DLD1 (cell line): ENCODE data around the gene TMEM245.

Source experiments
- in situ Hi-C: cut with HindIII; loops from 2 replicates; pipeline ENCODE4 v1.10.0; 2017; ENCODE audit warnings: low sequenced_read_pairs

The TMEM245 gene

DNA sequence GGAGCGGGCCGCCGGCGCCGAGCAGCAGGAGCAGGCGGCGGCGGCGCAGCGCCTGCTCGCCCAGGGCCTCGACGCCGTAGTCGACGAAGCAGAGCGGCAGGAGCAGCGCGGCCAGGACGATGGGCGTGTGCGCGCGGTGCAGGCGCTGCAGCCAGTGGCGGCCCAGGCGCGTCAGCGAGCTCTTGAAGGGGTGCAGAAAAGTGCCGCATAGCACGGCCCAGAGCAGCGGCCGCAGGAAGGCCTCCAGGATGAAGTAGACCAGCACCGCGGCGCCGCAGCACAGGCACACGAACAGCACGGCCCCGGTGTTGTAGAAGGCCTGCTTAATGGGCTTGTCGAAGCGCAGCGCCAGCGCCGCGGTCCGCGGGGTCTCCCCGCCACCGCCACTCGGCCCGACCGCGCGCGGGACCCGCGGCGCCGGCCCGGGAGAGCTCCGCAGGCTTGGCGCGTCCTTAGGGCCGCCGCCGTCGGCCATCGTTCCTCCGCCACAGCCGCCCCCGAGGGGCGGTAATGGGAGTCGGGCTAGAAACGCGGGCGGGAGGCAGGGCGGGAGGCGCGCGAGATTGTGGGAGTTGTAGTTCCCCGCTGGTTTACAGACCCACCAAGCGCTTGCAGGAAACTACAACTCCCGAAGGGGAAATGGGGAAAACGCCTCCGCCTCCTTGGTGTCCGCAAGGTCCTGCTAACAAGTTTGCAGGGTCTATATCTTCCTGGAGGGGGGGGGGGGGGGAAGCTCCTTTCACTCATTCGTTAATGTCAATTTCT, at the start of gene TMEM245:
TMEM245 (minus strand) TSS at position 509 of the 765 bp plus-strand sequence; CDS start at position 475, 34 bp downstream.
- in situ Hi-C loops: no loop called here

DNA sequence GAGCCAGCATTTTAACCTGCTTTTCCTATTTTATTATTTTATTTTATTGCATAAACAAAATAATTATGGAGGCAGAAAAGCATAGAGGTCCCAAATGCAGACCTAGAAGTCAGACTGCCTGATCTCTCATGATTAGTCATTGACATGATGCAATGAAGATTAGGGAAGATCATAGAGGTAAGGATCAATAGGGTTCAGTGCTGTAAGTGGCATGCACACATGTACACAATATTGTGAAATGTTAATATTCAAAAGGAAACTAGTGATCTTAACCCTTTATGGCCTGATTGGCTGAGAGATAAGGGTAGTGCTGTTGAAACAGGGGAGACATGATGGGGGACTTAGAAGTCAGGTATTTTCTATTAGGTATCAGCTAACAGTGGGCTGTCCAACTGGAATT, 48.4 kb upstream of the TMEM245 start:
- in situ Hi-C loops: no loop called here

DNA sequence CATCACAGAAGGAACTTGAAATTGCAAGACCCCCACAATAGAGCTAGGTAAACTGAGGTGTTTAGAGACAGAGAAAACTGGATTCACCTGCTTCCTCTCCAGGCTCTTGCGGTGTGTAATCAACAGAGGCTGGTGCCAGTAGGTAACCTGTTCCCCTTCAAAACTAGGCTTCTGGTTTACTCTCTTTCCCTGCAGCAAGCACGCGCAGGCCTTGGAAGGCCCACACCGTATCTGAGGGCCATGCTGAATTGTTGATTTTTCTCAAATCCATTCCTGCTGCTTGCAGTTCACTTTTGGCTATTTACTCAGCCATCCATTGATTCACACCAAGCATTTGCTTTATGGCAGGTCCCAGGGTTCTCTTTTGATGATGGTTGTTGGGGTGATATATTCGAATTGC, 48.0 kb upstream of the TMEM245 start:
- in situ Hi-C loops: no loop called here

DNA sequence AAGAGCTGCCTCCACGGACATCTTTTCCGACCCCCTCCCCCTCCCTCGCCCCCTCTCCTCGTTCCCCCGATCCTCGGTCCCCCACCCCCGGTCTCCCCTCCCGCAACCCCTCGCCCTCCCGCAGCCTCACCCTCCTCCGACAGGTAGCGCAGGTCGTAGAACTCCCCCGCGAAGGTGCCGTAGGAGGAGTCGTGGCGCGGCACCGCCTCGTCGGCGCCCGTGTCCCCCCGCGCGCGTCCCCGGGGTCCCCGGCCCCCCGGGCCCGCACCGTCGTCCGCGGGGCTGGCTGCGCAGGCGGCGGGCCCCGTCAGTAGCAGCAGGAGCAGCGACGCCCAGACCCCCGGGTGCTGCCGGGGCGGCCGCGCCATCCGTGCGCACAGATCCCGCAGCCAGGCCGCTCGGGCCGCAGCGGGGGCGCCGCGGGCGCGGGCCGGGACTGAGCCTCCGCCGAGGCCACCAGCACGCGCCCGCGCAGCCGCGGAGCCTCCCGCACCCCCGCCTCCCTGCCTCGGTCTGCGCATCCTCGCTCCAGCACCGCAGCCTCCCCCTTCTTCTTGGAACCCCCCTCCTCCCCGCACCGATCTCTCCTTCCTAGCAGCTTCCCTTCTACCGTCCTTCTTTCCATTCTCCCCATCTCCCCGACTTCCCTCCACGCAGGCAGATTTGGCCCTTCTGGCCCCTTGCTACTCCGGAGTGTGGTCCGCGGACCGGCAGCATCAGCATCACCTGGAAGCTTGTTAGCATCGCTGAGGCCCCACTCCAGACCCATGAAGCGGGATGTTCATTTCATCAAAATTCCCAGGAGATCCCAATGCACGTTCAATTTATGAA, 47.2 kb upstream of the TMEM245 start, which contains the start of gene FRRS1L:
FRRS1L (minus strand) TSS at position 479 of the 831 bp plus-strand sequence; CDS start at position 368, 111 bp downstream.
- in situ Hi-C loops: no loop called here

DNA sequence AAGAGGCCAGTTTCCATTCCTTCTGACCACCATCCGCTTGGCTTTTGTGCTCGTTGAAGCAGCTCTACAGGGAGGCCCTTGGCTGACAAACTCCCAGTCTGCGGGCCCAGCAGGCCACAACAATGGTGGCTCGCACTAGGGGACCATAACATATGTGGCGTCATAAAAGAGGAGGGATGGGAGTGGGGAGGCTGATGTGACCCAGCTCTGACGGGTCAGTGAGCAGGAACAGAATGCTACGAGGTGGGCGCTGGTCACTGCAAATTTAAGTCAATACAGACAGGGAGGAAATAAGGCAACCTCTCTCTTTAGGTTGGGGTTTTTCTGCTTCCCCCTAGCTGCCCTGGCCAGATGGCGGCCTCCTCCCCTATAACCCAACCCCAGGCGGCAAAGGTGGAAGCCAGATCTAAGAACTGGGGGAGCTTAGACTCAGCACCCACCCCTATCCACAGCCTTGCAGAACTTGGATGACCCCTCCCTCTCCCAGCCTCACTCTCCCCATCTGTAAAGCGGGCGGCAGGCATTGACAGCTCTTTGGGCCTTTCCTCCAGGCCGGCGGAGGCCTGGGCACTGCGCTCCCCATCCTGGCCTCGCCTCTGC, 46.5 kb upstream of the TMEM245 start:
- in situ Hi-C loops: no loop called here

DNA sequence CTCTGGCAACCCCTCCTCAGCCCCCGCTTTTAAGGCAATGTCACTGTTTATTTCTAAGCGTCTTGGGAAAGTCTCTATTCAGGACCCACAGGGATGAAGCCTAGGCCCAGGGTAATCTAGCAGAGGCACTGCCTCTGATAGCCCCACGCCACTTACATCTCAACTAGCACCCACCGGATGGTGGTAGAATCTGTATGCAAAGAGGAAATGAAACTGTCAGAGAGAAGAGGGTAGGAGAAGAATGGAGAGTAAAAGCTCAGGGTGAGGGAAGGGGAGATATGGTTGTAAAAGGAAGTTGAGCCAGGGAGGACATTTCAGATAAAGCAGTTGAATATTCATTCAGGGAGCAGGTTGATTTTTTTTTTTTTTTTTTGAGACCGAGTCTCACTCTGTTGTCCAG, 44.3 kb upstream of the TMEM245 start:
- in situ Hi-C loops: no loop called here

DNA sequence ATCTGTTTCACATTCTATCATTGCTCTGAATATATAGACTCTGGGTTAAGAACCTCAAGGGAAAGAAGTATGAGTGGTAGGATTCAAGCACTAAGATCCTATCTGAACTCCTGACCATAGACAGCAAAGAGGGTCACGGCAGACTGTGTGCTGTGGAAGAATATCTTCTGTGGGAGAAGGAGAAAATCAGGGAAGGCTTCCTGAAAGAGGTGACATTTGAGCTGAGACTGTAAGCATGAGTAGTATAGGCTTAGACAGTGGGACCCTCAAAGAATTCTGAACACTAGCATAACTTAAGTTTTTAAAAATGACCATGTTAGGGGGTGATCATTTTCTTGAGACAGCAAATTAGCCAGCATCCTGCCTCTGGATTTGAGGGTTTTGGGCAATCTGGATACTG, 43.4 kb upstream of the TMEM245 start:
- in situ Hi-C loops: no loop called here

DNA sequence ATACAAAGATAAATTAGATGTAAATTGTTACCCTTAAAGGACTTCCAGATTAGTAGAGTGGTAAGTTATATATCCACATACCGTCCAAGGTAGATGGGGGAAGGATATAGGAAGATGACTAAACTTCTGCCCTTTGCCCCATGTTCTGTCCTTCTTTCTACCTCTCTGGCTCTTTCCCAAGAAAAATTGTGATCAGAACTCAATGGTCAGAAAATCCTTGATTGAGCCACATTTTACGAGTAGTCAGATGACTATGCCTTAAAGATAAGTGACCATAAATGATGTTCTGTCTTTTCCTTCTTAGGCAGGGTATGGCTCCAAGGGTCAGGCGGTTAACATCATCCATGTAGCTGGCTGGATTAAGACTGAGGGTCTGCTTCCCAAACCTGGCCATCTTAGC, 42.9 kb upstream of the TMEM245 start:
- in situ Hi-C loops: no loop called here

DNA sequence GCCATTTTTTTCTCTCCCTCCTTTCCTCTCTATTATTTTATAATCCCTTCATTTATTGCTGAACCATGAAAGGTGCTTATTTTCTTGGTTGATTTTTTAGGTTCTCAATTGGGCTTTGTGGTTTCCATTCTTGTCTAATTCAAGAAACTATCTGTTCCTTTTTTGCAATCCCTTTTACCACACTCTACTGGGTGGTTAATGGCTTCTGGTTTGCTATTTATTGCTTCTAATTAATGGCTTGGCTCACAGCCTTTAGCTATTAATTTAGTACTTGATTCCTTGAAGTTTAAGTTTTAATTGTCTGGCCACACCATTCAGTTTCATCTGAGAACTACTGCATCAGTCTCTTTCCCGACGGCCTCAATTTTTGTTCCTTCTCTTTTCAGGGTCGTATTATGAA, 41.7 kb upstream of the TMEM245 start:
- in situ Hi-C loops: no loop called here

DNA sequence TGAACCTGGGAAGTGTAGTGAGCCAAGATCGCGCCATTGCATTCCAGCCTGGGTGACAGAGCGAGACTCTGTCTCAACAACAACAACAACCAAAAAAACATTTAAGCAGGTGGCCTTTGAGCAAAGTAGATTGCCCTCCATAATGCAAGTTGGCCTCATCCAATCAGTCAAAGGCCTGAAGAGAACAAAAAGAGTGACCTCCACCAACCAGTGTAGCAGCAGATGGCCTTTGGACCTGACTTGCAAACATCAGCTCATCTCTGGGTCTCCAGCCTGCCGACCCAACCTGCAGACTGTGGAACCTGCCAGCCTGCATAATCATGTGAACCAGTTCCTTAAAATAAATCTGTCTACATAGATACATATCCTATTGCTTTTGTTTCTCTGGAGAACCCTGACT, 39.8 kb upstream of the TMEM245 start:
- in situ Hi-C loops: no loop called here

DNA sequence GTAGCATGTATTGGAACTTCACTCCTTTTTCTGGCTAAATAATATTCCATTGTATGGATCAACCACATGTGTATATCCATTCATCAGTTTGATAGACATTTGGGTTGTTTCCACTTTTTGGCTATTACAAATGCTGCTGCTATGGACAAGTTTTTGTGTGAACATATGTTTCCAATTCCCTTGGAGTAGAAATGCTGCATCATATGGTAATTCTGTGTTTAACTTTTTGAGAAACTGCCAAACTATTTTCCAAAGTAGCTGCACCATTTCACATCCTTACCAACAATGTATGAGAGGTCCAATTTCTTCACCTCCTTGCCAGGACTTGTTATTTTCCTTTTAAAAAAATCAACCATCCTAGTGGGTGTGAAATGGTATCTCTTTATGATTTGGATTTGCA, 38.9 kb upstream of the TMEM245 start:
- in situ Hi-C loops: no loop called here

DNA sequence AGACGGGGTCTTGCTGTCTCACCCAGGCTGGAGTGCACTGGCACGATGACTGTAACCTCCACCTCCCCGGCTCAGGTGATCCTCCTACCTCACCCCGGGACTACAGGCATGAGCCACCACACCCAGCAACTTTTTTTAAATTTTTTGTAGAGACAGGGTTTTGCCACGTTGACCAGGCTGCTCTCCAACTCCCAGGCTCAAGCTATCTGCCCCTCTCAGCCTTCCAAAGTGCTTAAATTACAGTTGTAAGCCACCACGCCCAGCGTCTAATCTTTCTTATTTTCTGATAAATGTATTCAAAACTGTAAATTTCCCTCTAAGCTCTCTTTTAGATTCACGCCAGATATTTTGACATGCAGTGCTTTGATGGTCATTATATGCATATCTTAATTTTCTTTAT, 37.0 kb upstream of the TMEM245 start:
- in situ Hi-C loops: no loop called here

DNA sequence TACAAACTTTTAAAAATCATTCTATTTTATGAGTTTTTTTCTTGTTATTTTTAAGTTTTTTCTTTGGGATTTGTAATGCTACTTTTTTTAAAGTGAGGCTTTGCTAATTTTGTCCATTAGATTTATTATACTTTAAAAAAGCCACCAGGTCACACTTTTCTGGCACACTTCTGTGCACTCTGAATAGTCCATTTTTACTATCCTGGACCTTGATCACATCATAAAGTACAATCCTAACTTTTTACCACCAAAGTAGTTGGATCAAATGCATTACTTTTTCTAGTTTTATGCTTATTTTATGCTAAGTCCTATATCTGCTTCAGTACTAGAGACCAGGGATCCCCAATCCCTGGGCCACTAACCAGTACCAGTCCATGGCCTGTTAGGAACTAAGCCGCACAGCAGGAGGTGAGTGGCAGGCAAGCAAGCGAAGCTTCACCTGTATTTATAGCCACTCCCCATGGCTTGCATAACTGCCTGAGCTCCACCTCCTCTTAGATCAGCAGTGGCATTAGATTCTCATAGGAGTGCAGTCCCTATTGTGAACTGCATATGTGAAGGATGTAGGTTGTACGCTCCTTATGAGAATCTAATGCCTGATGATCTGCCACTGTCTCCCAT, 31.3 kb upstream of the TMEM245 start:
- in situ Hi-C loops: no loop called here

DNA sequence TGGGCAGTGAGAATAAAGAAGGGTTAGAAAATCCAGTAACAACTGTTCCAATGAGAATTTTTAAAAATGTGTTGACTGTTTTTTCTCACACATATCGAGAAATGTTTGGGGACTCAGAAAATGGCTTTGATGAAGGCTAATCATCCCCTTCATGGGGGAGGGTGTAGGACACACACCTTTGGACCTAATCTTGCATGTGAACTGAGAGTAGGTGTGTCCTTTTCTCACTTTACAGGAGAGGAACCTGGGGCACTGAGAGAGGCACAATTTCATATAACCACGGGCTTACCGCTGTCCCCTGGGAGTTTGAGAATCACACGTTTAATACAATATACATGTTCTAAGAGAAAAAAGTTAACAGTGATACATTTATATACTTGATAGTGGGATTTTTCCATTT, 30.0 kb upstream of the TMEM245 start:
- in situ Hi-C loops: no loop called here

DNA sequence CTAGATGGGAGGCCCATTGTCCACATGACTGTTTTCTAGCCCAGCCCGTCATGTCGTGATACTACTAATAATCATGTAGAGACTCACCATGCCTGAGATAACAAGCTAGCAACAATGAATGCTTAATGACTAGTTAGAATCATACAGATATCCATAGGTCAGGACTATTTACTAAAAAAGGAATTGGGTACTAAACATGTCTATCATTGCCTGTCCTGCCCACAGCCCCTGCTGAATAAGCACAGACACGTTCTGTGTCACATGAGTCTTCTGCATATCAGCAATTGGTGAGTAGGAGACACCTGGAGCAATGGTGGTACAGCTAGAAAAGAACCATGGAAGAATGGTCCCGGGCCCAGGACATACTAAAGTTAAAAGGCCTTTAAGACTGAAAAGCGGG, 29.3 kb upstream of the TMEM245 start:
- in situ Hi-C loops: no loop called here

DNA sequence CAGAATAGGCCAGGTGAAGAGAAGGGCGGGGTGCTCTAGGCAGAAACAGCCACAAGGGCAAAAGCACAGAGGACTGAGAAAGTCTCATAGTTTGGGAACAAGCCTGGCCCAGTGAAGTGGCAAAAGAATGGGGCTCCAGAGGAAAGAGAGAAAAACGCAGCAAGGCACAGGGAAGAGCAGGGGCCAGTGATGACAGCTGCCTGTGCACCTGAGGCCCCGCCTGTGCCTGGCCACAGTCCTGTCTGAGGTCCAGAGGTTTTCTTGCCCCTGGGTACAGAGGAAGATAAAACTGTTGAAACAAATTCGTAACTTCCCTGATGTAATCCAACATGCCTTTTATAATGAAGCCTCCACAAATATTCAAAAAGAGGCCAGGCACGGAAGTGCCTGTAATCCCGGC, 25.3 kb upstream of the TMEM245 start:
- in situ Hi-C loops: no loop called here

DNA sequence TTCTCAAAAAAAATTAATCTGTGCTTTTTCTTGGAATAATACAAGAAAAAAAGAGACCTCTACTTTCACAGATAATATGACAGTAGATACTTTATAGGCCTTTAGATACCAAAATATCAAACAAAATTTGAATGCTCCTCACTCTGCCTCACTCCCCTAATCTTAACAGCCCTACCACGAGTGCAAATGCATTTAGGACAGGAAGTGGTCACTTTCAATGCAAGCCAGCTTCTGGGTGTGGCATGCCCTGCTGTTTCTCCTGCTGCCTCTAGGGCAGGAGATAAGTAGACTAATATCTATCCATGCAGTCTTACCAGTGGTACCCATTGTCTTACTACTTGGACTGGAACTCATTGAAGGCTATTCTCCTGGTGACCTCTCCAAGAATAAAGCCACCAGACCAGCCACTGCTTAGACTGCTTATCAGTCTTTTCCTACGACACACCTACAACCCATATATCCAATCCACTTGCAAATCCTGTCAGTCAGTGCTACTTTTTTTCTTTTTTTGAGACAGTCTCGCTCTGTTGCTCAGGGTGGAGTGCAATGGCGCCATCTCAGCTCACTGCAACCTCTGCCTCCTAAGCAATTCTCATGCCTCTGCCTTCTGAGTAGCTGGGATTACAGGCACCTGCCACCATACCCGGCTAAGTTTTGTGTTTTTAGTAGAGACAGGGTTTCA, 24.3 kb upstream of the TMEM245 start:
- in situ Hi-C loops: no loop called here

DNA sequence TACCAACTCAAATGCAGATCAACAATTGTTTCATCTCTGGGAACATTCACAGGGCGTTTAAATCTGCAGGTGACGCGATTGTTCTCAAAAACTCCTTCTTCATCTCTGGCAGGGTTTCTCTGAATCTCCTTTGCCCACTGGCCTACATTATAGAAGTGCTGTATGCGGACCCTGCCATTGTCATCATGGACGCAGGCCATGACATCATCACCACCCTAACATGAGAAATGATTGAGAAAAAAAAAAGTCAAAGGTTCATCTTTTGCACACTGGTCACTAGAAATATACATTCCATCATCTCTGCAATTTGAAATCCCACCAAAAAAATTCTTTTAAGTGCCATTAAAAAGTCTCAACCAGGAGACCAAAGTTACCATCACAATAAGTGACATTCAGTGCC, 21.6 kb upstream of the TMEM245 start:
- in situ Hi-C loops: no loop called here

DNA sequence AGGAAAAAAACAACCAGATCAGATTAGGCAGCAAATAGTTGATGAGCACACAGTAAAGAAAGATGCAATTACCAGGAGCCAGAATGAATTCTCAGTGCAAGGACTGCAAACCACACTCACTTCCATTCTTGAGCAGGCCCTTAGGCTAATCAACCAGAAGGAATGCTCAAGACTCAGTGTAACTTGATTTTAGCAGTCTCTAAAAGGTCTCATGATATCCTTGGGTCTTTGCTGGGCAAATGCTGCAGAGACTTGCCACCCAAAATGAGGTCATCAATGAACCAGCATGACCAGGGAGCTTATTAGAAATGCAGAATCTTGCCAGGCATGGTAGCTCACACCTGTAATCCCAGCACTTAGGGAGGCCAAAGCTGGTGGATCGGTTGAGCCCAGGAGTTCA, 20.1 kb upstream of the TMEM245 start:
- in situ Hi-C loops: no loop called here

DNA sequence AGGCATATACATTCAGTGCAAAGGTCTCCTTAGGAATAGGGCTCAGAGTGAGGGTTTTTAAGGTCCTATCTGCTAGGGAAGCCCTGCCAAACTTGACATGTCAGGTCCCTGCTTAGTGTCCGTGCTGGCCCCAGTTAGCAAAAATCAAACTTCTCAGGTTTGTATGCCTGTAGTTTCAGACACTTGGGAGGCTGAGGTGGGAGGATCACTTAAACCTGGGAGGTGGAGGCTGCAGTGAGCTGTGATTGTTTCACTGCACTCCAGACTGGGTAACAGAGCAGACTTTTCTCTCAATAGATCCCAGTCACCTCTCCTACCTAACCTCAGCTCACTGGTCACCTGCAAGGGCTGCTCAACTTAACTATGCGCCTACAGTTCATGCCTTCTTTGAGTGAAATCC, 18.7 kb upstream of the TMEM245 start:
- in situ Hi-C loops: no loop called here

DNA sequence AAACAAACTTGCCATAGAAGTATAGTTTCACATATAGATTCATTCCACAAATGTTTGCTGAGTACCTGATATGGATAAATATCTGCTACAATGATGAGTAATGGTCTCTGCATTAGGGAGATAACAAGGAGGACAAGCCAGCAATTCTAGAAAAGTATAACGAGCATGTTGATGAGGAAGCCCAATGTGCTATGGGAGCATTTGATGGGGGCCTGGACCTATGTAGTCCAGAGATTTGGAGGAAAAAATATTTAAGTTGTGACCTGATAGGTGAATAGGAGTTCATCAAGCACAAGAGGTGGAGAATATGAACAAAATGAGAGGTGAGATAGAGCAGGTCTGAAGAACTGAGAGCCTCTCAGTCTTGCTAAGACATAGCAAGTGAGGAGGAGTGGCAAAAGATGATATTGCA, 14.4 kb upstream of the TMEM245 start:
- in situ Hi-C loops: no loop called here
